ENCODE data around the gene NDST3.

NDST3 gene

GRCh38 chr4:118102195-118102594 lies 67.9 kb downstream of the NDST3 start:
- Histone ChIP-seq H3K4me2 (no peak overlapping the region), H3K4me3 (no peak overlapping the region), H3K36me3 (no peaks in the 10 kb centered on the region), H3K27ac (no peak overlapping the region), H4K20me1 (no peaks in the 10 kb centered on the region), H3K9ac (no peak overlapping the region), H3K27me3 (no peaks in the 10 kb centered on the region), H3K4me1 (no peaks in the 10 kb centered on the region), H3K9me3 (replicated peaks in 1 of 11) (no peaks in the 10 kb centered on the region)
- no peak for TF ChIP-seq Cebpa-rat (IDR thresholded peaks at IDR 0.05)

DNA sequence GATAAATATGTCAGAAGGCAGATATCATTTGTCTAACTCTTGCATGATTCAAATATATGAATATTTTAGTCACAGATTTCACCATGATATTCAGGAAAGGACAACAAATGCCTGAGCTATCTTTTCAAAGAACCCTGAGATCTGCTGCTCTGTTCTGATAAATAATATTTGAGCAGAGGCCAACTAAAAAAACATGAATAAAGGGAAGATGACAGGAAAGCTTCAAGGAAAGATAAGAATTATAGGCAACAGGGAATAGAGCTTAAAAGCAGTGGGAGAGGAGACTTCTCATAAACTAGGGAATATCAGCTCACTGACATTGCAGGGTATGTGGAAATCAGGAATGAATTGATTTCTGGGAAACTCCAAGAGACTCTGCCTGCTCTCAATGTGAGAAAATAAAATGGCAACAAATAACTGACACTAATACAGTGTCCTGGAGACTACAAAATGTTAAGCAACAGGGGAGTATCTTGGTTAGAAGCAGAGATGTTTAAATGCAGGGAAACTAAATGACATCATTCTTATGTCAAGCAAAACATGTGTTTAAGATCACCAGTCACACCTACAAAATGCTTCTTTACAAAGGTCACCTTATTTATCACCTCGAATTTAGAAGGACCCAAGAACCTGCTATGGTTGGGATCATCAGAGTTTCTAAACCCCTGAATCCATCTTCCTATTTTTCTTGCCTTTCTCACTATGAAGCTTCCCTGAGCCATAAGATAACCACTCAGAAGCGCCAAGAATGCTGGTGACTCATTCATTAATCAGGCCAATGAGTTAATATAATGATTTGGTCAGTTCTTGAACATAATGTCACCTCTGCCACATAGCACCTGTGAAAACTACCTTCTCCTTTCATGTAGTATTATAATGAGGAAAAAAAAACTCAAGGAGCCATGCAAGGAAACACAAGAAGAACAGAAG lies 78.1 kb downstream of the NDST3 start:
- H4K20me1 ChIP-seq = no peaks in the 10 kb centered on the region
- no peak overlapping the region for H3K27ac ChIP-seq
- H3K4me1 ChIP-seq = no peaks in the 10 kb centered on the region
- H3K9ac ChIP-seq = no peak overlapping the region
- no peak overlapping the region for H3K4me3 ChIP-seq
- no peak for TF ChIP-seq Cebpa-rat (IDR thresholded peaks at IDR 0.05)
- H3K36me3 ChIP-seq = no peaks in the 10 kb centered on the region
- H3K27me3 ChIP-seq = no peaks in the 10 kb centered on the region
- no peak overlapping the region for H3K4me2 ChIP-seq
- H3K9me3 ChIP-seq (replicated peaks in 1 of 11) = no peaks in the 10 kb centered on the region

DNA sequence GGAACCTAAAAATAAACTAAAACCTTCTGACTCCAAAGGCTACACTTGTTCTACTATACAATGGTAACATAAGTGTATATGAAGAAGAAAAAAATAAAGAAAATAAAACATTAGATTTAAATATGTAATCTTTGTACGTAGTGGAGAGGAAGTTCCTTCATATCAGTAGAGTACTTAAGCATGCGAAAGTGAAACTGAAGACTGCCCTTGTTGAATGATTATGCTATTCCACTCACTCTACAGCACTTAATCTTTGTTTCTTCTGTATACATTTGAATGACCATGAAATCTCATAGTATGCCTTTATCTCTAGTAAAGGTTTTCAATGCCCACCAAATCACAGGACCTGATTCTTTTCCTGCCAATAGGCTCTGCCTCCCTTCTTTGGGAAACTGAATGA lies 78.9 kb downstream of the NDST3 start:
- Histone ChIP-seq H3K27me3 (no peaks in the 10 kb centered on the region), H3K9ac (no peak overlapping the region), H3K9me3 (replicated peaks in 1 of 11) (no peaks in the 10 kb centered on the region), H3K4me1 (no peaks in the 10 kb centered on the region), H3K36me3 (no peaks in the 10 kb centered on the region), H3K27ac (no peak overlapping the region), H4K20me1 (no peaks in the 10 kb centered on the region), H3K4me2 (peak overlapping the region in 2 of 11 experiments; percentile 13 to 38; a peak in 1 of 22 replicates), H3K4me3 (no peak overlapping the region)
- no peak for TF ChIP-seq Cebpa-rat (IDR thresholded peaks at IDR 0.05)

DNA sequence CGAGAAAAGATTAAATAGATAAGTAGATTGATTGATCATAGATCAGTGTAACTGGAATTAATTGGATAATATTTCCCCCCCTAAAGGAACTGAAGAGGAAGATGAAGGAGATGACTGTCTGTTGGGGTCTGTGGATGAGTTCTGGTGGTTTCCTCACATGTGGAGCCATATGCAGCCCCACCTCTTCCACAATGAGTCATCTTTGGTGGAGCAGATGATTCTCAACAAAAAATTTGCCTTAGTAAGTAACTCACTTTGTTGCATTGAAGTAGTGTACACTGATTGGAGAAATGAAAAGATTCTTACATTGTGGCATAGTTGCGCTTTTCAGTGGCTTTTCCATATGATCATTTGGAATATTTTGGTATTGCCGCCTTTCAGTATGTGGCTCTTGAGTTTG lies 80.4 kb downstream of the NDST3 start:
- Histone ChIP-seq H3K4me1 (no peaks in the 10 kb centered on the region), H3K4me3 (no peak overlapping the region), H3K9me3 (replicated peaks in 1 of 11) (no peaks in the 10 kb centered on the region), H3K27ac (no peak overlapping the region), H3K4me2 (no peak overlapping the region), H3K27me3 (no peaks in the 10 kb centered on the region), H4K20me1 (no peaks in the 10 kb centered on the region), H3K9ac (no peak overlapping the region), H3K36me3 (no peaks in the 10 kb centered on the region)
- no peak for TF ChIP-seq Cebpa-rat (IDR thresholded peaks at IDR 0.05)

GRCh38 chr4:118120120-118120760 lies 86.0 kb downstream of the NDST3 start:
- Histone ChIP-seq H3K9me3 (replicated peaks in 1 of 11) (no peaks in the 10 kb centered on the region), H3K4me3 (no peak overlapping the region), H3K4me1 (no peaks in the 10 kb centered on the region), H3K4me2 (no peak overlapping the region), H4K20me1 (no peaks in the 10 kb centered on the region), H3K27ac (no peak overlapping the region), H3K27me3 (no peaks in the 10 kb centered on the region), H3K36me3 (no peaks in the 10 kb centered on the region), H3K9ac (no peak overlapping the region)
- no peak for TF ChIP-seq Cebpa-rat (IDR thresholded peaks at IDR 0.05)

DNA sequence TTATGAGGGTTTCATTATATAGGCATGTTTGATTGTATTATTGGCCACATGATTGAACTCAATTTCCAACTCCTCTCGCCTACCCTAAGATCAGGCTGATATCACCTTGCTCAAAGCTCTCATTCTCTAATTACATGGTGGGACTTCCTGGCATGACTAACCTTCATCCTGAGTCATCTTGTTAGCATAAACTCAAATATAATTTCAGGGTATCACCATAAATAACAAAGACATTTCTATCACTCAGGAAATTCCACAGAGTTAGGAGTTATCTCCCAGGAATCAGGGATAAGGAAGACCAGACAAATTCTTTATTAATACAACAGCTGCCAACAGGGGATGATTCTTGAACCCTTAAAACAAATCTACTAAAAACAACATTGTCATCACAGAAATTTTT lies 90.7 kb downstream of the NDST3 start:
- H3K27ac ChIP-seq = no peak overlapping the region
- no peak overlapping the region for H3K4me3 ChIP-seq
- no peaks in the 10 kb centered on the region for H4K20me1 ChIP-seq
- no peak overlapping the region for H3K4me2 ChIP-seq
- H3K9me3 ChIP-seq (replicated peaks in 1 of 11) = no peaks in the 10 kb centered on the region
- H3K4me1 ChIP-seq = no peaks in the 10 kb centered on the region
- no peaks in the 10 kb centered on the region for H3K36me3 ChIP-seq
- no peak for TF ChIP-seq Cebpa-rat (IDR thresholded peaks at IDR 0.05)
- H3K9ac ChIP-seq = no peak overlapping the region
- no peaks in the 10 kb centered on the region for H3K27me3 ChIP-seq

DNA sequence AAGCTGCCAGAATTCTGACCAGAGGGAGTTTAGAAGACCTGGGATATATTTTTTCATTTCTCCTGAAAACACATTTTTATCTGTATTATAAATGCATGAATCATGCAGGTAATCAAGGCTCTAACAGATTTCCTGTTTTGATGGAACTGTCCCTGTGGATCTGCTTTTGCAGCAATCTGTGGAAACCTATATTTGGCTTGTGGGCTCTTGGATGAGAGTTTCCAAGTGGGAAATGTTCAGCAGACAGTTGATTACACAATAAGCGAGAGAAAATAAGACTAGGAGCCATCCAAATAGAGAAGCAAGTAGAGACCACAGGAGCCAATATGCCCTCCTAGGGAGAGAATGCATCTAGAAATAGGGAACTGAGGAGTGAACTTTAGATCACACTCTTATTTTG lies 105.0 kb downstream of the NDST3 start:
- Histone ChIP-seq H3K4me1 (peaks cover 0 to 19% (median 3%) of the 10 kb centered on the region in 10 experiments; a peak in 9 of 20 replicates), H3K9me3 (replicated peaks in 1 of 11) (peaks cover 0 to 9% (median 0%) of the 10 kb centered on the region in 11 experiments; a peak in 2 of 22 replicates), H3K4me3 (no peak overlapping the region), H3K27me3 (no peaks in the 10 kb centered on the region), H3K27ac (peak overlapping the region in 4 of 11 experiments; percentile 25 to 62 (median 54); a peak in 7 of 22 replicates), H3K4me2 (peak overlapping the region in 5 of 11 experiments; percentile 10 to 56 (median 35); a peak in 7 of 22 replicates), H3K36me3 (no peaks in the 10 kb centered on the region), H4K20me1 (no peaks in the 10 kb centered on the region), H3K9ac (0 out of 22 replicates have a peak overlapping the region, but pooled peaks of 1 of the 11 experiments have one; percentile 16)
- TF ChIP-seq Cebpa-rat (IDR thresholded peaks at IDR 0.05) = peak in 3 of 11 experiments; percentile 37 to 52 (median 46); a peak in 4 of 22 replicates

DNA sequence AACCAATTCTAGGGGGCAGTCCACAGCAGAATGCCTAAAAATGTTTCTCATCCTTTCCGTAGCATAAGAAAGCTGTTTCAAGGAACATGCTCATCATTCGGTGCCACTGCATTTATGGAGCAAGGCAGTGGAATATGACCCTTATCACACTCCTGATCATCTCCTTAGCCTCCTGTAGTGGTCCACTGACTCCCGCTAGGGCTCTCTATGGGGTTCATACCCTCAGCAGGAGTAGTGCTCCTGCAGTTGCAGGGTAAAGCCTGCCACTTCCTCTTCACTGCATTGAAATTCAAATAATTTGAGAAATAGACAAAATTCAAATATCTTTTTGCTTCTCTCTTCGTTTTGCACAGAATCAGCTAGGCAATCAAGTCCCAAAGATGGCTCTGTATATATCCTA lies 107.0 kb downstream of the NDST3 start:
- TF ChIP-seq Cebpa-rat (IDR thresholded peaks at IDR 0.05) = no peak
- Histone ChIP-seq H3K9me3 (replicated peaks in 1 of 11) (peaks cover 0 to 9% (median 0%) of the 10 kb centered on the region in 11 experiments; a peak in 2 of 22 replicates), H3K4me2 (no peak overlapping the region), H3K9ac (no peak overlapping the region), H4K20me1 (no peaks in the 10 kb centered on the region), H3K4me1 (peaks cover 0 to 17% (median 3%) of the 10 kb centered on the region in 10 experiments; a peak in 9 of 20 replicates), H3K27me3 (no peaks in the 10 kb centered on the region), H3K27ac (no peak overlapping the region), H3K4me3 (no peak overlapping the region), H3K36me3 (no peaks in the 10 kb centered on the region)

GRCh38 chr4:118154649-118155048 lies 120.4 kb downstream of the NDST3 start:
- TF ChIP-seq Cebpa-rat (IDR thresholded peaks at IDR 0.05) = no peak
- H3K4me2 ChIP-seq = no peak overlapping the region
- H3K36me3 ChIP-seq = no peaks in the 10 kb centered on the region
- no peak overlapping the region for H3K27ac ChIP-seq
- no peak overlapping the region for H3K9ac ChIP-seq
- no peaks in the 10 kb centered on the region for H3K4me1 ChIP-seq
- H3K9me3 ChIP-seq (replicated peaks in 1 of 11) = peaks cover 0 to 2% (median under 1%) of the 10 kb centered on the region in 11 experiments; a peak in 6 of 22 replicates
- no peak overlapping the region for H3K4me3 ChIP-seq
- no peaks in the 10 kb centered on the region for H4K20me1 ChIP-seq
- no peaks in the 10 kb centered on the region for H3K27me3 ChIP-seq
